Endothelial cell of umbilical vein (primary cell): ENCODE measurements around the gene ZNF101. TPM values are rescaled to one million over a fixed set of nuclear protein-coding genes. Genes with fewer than 3 reads are reported as not detected.
A peak's percentile ranks its signal among the peaks of the same experiment; 100 is the strongest.

Experiments
- BruUV-seq: library from RNA; stranded (reverse); fragments of 400-500 nt; replicated peaks from 2 replicates; lab custom pipeline; 2021; lab: Mats Ljungman, UMichigan
- CTCF ChIA-PET: fragments of 300-600, 350-600 bp; sonication (Branson Sonifier 250); formaldehyde crosslinking; loops from one replicate; lab custom pipeline; 2021; ENCODE audit warnings: antibody characterized with exemption, inconsistent platforms; lab: Charles Lee
- POLR2A ChIA-PET: fragments of 300-600, 350-600 bp; sonication (Branson Sonifier 250); formaldehyde crosslinking; loops from one replicate; lab custom pipeline; 2021; ENCODE audit warnings: antibody characterized with exemption, inconsistent platforms; lab: Charles Lee
- DNase-seq: peaks from one replicate; pipeline ENCODE4 v3.0.0-alpha.2; 2011; ENCODE audit warnings: low read depth, low spot score
- FAIRE-seq: peaks from 2 replicates; lab custom pipeline; 2011; peaks lifted over from hg19 to GRCh38; lab: Jason Lieb, UNC
- H2AFZ ChIP-seq: 2 replicates; pipeline ENCODE4 v1.6.0; 2012; ENCODE audit warnings: low read depth, low read length, control low read depth, inconsistent platforms
- H3K27ac ChIP-seq: 2 replicates; pipeline ENCODE4 v1.5.1; 2011; ENCODE audit warnings: low read depth, mild to moderate bottlenecking, control low read depth, low read length, moderate library complexity; ENCODE audit not compliant: insufficient read depth
- H3K27me3 ChIP-seq, 2 experiments: 2 replicates each; pipeline versions ENCODE4 v1.6.0 to v1.6.1; 2011; ENCODE audit warnings: low read length in 2 of 2, mixed read lengths in 1 of 2; ENCODE audit not compliant: control insufficient read depth in 2 of 2, insufficient read depth in 2 of 2
- H3K36me3 ChIP-seq, 2 experiments: 2 replicates in 1 of 2; 3 replicates in 1 of 2; pipeline ENCODE4 v1.5.1; 2011; ENCODE audit warnings: low read length in 2 of 2, mild to moderate bottlenecking in 1 of 2, moderate library complexity in 1 of 2; ENCODE audit not compliant: control insufficient read depth in 2 of 2, insufficient read depth in 2 of 2; ENCODE audit errors: extremely low read depth in 1 of 2
- H3K4me1 ChIP-seq: 3 replicates; pipeline ENCODE4 v1.5.1; 2011; ENCODE audit warnings: mild to moderate bottlenecking, low read length; ENCODE audit not compliant: control insufficient read depth, insufficient read depth; ENCODE audit errors: extremely low read depth
- H3K4me2 ChIP-seq: 2 replicates; pipeline ENCODE4 v1.6.1; 2011; ENCODE audit warnings: low read length, control low read depth, mixed read lengths; ENCODE audit not compliant: insufficient read depth
- H3K4me3 ChIP-seq, 3 experiments: fragments of 200-600 bp in 1 of 3; sonication (generic), shearing (Covaris generic) in 1 of 3; replicated peaks in 1 of 3; 2 replicates each; pipeline ENCODE4 v1.5.1; 2011 to 2016; ENCODE audit warnings: control low read depth in 3 of 3, low read length in 3 of 3, mild to moderate bottlenecking in 2 of 3, inconsistent platforms in 1 of 3, low read depth in 1 of 3, moderate library complexity in 1 of 3; ENCODE audit not compliant: insufficient read depth in 1 of 3
- H3K79me2 ChIP-seq: 2 replicates; pipeline ENCODE4 v1.6.0; 2012; ENCODE audit warnings: low read length, inconsistent platforms; ENCODE audit not compliant: control insufficient read depth, insufficient read depth
- H3K9ac ChIP-seq: replicated peaks from 2 replicates; pipeline ENCODE3; 2011; ENCODE audit warnings: low read length, control low read depth; ENCODE audit not compliant: insufficient read depth; ENCODE audit errors: extremely low read depth
- H3K9me1 ChIP-seq: replicated peaks from 3 replicates; pipeline ENCODE4 v1.6.0; 2011; ENCODE audit warnings: mild to moderate bottlenecking, low read length; ENCODE audit not compliant: control insufficient read depth, insufficient read depth; ENCODE audit errors: extremely low read depth
- H3K9me3 ChIP-seq: replicated peaks from 2 replicates; pipeline ENCODE4 v1.5.1; 2012; ENCODE audit warnings: low read length, inconsistent platforms; ENCODE audit not compliant: control insufficient read depth, insufficient read depth
- H4K20me1 ChIP-seq: replicated peaks from 2 replicates; pipeline ENCODE3; 2011; ENCODE audit warnings: mild to moderate bottlenecking, low read length; ENCODE audit not compliant: control insufficient read depth, insufficient read depth; ENCODE audit errors: extremely low read depth
- EZH2 ChIP-seq: IDR thresholded peaks from 2 replicates; pipeline ENCODE4 v1.6.1; 2012; ENCODE audit warnings: borderline replicate concordance, low read depth, mild to moderate bottlenecking, moderate library complexity, low read length, inconsistent platforms; ENCODE audit not compliant: severe bottlenecking
- FOS ChIP-seq: IDR thresholded peaks from 2 replicates; pipeline ENCODE4 v1.6.1; 2011; ENCODE audit warnings: mild to moderate bottlenecking, low read length, moderate library complexity, borderline replicate concordance; ENCODE audit not compliant: insufficient read depth
- GATA2 ChIP-seq: IDR thresholded peaks from 2 replicates; pipeline ENCODE4 v1.7.0; 2011; ENCODE audit warnings: low read depth, mild to moderate bottlenecking, moderate library complexity, mixed read lengths, low read length; ENCODE audit not compliant: insufficient read length, insufficient read depth
- JUN ChIP-seq: IDR thresholded peaks from 2 replicates; pipeline ENCODE4 v1.6.1; 2011; ENCODE audit warnings: borderline replicate concordance, low read depth; ENCODE audit not compliant: insufficient read length, insufficient read depth
- MAX ChIP-seq: IDR thresholded peaks from 2 replicates; pipeline ENCODE4 v1.6.1; 2011; ENCODE audit not compliant: insufficient read depth, insufficient read length
- MYC ChIP-seq: IDR thresholded peaks from one replicate; pipeline ENCODE4 v1.6.1; 2011; ENCODE audit warnings: mild to moderate bottlenecking, low read depth, low read length
- POLR2A ChIP-seq: IDR thresholded peaks from 2 replicates; pipeline ENCODE4 v1.6.1; 2012; ENCODE audit warnings: low read depth, mild to moderate bottlenecking, control low read depth, low read length
- POLR2AphosphoS5 ChIP-seq: IDR thresholded peaks from 2 replicates; pipeline ENCODE4 v1.6.1; 2012; ENCODE audit warnings: low read depth, mild to moderate bottlenecking, control low read depth, low read length, moderate library complexity; ENCODE audit not compliant: insufficient read depth
- dilution Hi-C: fragments of 300-500 bp; cut with MboI; formaldehyde crosslinking; loops from one replicate; pipeline ENCODE4 v1.15.0; 2019; ENCODE audit warnings: low sequenced_read_pairs; ENCODE audit not compliant: extremely low pct_ligation_motif_present
- intact Hi-C: fragments of 100-400 bp; cut with micrococcal nuclease; formaldehyde crosslinking; loops from one replicate; pipeline ENCODE4 v1.10.0; 2022
- polyA plus RNA-seq, 4 experiments: library from polyadenylated mRNA; depleted of rRNA in 3 of 4; stranded (reverse) in 3 of 4; unstranded in 1 of 4; fragments of >200 nt; gene quantifications; 2 replicates each; pipeline versions ENCODE4 v1.2.1 to v1.2.3, GENCODE V29; 2011 to 2012; ENCODE audit warnings: missing spikeins in 1 of 4
- total RNA-seq: library from RNA; stranded (reverse); gene quantifications from 2 replicates; pipeline ENCODE4 v1.2.3, GENCODE V29; 2021
- TF ChIP-seq, protein P1 (sequence below), 2 donors: IDR thresholded peaks; 1 replicate in 1 of 2; 2 replicates in 1 of 2; pipeline ENCODE4 v1.5.1; 2011; ENCODE audit warnings: low read length in 2 of 2, mild to moderate bottlenecking in 2 of 2, moderate library complexity in 2 of 2, control low read depth in 1 of 2, inconsistent platforms in 1 of 2, low read depth in 1 of 2; ENCODE audit not compliant: insufficient read depth in 1 of 2; ENCODE audit errors: extremely low read depth in 1 of 2

The ZNF101 gene
- total and polyA plus RNA-seq, 2 donors (not counting 3 experiments of a cell fraction or from before 2014, with no cell fraction given): 2.8 to 12.8 TPM

- CTCF ChIA-PET: no interaction called here
- POLR2A ChIA-PET: no interaction called here
- peak; percentile 16 for DNase-seq
- BruUV-seq: no TSS peak
- dilution Hi-C loops (no loop called here), intact Hi-C loops (loop anchor here (5.0 kb wide), 1 partner anchor 90 kb away; no protein-coding TSS in a partner anchor)
- TF ChIP-seq, protein P1, sequence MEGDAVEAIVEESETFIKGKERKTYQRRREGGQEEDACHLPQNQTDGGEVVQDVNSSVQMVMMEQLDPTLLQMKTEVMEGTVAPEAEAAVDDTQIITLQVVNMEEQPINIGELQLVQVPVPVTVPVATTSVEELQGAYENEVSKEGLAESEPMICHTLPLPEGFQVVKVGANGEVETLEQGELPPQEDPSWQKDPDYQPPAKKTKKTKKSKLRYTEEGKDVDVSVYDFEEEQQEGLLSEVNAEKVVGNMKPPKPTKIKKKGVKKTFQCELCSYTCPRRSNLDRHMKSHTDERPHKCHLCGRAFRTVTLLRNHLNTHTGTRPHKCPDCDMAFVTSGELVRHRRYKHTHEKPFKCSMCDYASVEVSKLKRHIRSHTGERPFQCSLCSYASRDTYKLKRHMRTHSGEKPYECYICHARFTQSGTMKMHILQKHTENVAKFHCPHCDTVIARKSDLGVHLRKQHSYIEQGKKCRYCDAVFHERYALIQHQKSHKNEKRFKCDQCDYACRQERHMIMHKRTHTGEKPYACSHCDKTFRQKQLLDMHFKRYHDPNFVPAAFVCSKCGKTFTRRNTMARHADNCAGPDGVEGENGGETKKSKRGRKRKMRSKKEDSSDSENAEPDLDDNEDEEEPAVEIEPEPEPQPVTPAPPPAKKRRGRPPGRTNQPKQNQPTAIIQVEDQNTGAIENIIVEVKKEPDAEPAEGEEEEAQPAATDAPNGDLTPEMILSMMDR (IDR thresholded peaks at IDR 0.05; ENCODE audit: extremely low read depth in 1 of 2, insufficient read depth in 1 of 2, low read depth in 1 of 2, low read length in 2 of 2): no peak
- TF ChIP-seq MAX (no peak), FOS (no peak), MYC (no peak), POLR2A (no peak), GATA2 (no peak), JUN (no peak), POLR2AphosphoS5 (no peak), EZH2 (no peak)
- peak overlapping the region; percentile 68 for H2AFZ ChIP-seq
- FAIRE-seq: peak; percentile 31
- no peaks in the 10 kb centered on the region for H3K9me3 ChIP-seq
- no peaks in the 10 kb centered on the region for H4K20me1 ChIP-seq
- H3K36me3 ChIP-seq: peaks cover 2 to 24% of the 10 kb centered on the region in 2 experiments
- H3K27ac ChIP-seq: peak overlapping the region; percentile 54
- H3K9ac ChIP-seq: peak overlapping the region; percentile 64
- H3K27me3 ChIP-seq: no peaks in the 10 kb centered on the region
- H3K9me1 ChIP-seq: no peaks in the 10 kb centered on the region
- H3K4me1 ChIP-seq: peaks cover 4% of the 10 kb centered on the region
- no peaks in the 10 kb centered on the region for H3K79me2 ChIP-seq
- peak overlapping the region; percentile 72 to 98 (median 78) for H3K4me3 ChIP-seq
- H3K4me2 ChIP-seq: peak overlapping the region; percentile 41
Observed at GRCh38 chr19:19642506-19643157, 26.0 kb upstream of the ZNF101 start.
